ENCODE data around the gene EIF2D.
A peak's percentile ranks its signal among the peaks of the same experiment; 100 is the strongest.
"Not testable (repeated sequence)": the region's sequence is repeated elsewhere in the genome, so short reads cannot be mapped to it uniquely, and the experiment has no call there.

EIF2D gene

DNA sequence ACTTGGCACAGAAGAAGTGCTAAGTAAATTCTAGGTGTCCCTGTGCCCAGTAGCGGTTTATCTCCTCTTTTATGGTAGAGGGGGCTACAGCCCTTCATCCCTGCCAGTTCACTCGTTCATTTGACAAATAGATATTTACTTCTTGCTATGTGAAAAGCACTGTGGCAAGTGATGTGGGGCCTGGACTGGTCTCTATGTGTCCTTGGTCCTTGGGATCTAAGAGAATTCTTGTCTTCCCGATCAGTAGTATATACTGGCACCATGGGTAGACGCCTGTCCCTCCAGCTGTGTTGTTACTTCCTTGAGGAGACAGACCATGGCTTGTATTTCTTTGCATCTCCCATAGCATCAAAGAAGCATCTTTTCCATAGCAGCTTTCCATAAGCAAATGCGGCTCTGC lies 29.7 kb downstream of the EIF2D start:
- DNase-seq (ENCODE audit: low read depth) = no peak
- no peak overlapping the region for H3K4me3 ChIP-seq (ENCODE audit: control insufficient read depth, low read depth, low read length)
- TF ChIP-seq, protein P1, sequence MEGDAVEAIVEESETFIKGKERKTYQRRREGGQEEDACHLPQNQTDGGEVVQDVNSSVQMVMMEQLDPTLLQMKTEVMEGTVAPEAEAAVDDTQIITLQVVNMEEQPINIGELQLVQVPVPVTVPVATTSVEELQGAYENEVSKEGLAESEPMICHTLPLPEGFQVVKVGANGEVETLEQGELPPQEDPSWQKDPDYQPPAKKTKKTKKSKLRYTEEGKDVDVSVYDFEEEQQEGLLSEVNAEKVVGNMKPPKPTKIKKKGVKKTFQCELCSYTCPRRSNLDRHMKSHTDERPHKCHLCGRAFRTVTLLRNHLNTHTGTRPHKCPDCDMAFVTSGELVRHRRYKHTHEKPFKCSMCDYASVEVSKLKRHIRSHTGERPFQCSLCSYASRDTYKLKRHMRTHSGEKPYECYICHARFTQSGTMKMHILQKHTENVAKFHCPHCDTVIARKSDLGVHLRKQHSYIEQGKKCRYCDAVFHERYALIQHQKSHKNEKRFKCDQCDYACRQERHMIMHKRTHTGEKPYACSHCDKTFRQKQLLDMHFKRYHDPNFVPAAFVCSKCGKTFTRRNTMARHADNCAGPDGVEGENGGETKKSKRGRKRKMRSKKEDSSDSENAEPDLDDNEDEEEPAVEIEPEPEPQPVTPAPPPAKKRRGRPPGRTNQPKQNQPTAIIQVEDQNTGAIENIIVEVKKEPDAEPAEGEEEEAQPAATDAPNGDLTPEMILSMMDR (IDR thresholded peaks at IDR 0.05; ENCODE audit: control insufficient read depth, insufficient read depth, low read depth, low read length, missing control alignments) = no peak

DNA sequence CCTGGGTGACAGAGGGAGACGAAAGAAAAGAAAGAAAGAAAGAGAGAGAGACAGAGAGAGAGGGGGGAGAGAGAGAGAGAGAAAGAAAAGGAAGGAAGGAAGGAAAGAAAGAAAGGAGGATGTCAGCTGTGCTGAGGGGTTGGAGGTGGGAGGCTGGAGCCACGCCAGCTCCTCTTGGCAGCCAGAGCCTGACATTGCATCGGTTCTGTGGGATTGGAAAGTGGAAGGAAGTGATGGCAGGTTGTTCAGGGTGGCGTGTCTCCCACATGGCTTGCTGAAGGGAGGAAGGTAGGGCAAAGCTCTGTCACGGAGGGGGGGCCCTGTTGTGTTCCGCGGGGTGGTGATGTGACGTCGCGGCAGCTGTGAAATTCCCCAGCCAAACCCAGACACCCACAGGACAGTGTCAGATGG lies 30.7 kb downstream of the EIF2D start:
- no peak overlapping the region for H3K4me3 ChIP-seq (ENCODE audit: control insufficient read depth, low read depth, low read length)
- no peak for DNase-seq (ENCODE audit: low read depth)
- TF ChIP-seq, protein P1 (IDR thresholded peaks at IDR 0.05; ENCODE audit: control insufficient read depth, insufficient read depth, low read depth, low read length, missing control alignments) = no peak

DNA sequence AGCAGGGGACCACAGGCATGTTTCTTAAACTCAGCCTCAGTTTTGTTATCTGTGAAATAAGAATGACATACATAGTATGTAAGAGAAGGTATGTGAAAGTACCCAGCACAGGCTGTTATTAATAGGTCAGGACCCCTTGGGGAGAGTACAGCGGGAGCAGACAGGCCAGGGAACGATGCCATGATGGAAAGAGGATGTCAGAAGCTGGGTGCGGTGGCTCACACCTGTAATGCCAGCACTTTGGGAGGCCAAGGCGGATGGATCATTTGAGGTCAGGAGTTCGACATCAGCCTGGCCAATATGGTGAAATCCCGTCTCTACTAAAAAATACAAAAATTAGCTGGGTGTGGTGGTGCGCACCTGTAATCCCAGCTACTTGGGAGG lies 31.2 kb downstream of the EIF2D start:
- DNase-seq (ENCODE audit: low read depth); H3K4me3 ChIP-seq (ENCODE audit: control insufficient read depth, low read depth, low read length): not testable (repeated sequence)

DNA sequence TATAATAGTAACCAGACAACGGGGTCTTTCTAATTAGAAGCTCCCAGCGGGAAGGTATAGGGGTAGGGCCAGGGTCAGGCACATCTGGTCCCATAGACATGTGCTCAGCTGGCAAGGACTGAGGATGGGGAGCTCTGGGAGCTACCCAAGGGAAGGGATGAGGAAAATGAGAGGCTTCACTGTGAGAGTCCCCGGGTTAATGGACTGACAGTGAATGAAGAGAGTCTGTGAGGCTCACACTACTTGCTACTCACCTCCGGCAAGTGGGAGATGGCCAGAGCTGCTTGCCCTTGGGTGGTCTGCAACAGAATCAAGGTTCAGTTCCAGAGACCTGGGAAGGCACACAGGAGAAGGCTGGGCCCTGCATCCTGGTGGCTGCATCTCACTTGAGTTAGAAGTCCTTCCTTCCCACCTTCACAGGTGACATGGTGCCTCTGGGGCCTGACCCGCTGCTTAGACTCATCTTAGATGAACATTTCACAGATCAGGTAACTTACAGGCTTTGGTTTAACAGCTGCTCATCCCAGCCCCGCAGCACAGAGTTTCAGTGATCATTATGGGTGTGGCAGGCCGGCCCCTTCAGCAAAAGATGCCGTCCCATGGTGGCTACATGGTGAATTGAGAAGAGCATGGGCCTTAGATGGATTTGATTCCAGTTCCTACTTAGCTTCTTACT lies 31.7 kb downstream of the EIF2D start:
- TF ChIP-seq, protein P1 (IDR thresholded peaks at IDR 0.05; ENCODE audit: control insufficient read depth, insufficient read depth, low read depth, low read length, missing control alignments) = no peak
- no peak overlapping the region for H3K4me3 ChIP-seq (ENCODE audit: control insufficient read depth, low read depth, low read length)
- DNase-seq (ENCODE audit: low read depth) = no peak

DNA sequence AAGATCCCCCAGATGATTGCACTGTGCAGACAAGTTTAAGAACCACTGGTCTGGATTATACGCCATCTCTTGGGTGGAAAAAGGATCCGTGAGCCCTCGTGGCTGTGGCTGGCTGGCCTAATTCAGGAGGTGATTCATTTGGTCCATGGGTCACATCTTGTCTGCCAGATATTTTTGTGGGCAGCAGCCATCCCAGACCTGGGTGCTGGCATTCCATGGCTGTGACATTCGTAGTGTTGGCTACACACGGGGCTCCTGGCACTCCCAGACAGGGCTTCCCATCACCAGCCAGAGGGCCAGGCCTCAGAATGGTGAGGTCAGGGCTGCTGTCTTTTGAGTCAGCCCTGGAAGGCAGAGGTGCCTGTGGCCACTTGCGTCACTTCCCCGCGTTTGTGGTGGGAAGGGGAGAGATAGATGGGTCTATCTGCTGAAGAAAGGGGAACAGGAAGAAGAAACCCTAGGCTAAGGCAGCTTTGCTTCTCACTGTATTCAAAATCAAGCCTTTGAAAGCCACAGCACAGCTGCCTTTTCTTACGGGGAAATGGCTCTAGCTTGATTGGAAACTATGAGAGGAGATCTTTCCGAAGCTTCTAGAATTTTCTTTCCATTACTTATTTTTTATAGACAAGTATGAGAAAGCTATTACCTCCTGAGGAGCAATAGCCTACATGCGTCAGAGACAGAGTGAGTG lies 32.4 kb downstream of the EIF2D start:
- TF ChIP-seq, protein P1 (IDR thresholded peaks at IDR 0.05; ENCODE audit: control insufficient read depth, insufficient read depth, low read depth, low read length, missing control alignments) = no peak
- H3K4me3 ChIP-seq (ENCODE audit: control insufficient read depth, low read depth, low read length) = no peak overlapping the region
- peak; percentile 64 for DNase-seq (ENCODE audit: low read depth)

DNA sequence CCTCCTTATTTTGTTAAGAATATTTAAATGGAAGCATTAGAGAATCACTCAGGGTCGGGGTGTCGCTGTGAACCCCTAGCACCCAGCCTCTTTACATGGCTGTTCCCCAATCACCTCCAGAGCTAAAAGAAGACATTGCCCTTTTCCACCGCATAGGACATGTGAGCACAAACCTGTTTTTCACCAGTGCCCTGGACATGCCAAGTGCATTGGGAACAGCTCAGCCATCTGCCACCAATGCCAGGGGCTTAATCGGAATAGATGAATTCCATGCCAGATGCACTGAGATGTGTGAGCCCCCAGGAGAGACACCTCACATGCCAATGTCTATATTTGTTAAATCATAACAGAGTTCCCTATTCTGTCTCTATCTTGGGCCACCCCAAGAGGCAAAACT lies 33.3 kb downstream of the EIF2D start:
- TF ChIP-seq, protein P1 (IDR thresholded peaks at IDR 0.05; ENCODE audit: control insufficient read depth, insufficient read depth, low read depth, low read length, missing control alignments) = no peak
- no peak for DNase-seq (ENCODE audit: low read depth)
- no peak overlapping the region for H3K4me3 ChIP-seq (ENCODE audit: control insufficient read depth, low read depth, low read length)
